GM21515 (cell line): ENCODE data around the gene HCK.
A peak's percentile ranks its signal among the peaks of the same experiment; 100 is the strongest.
"Not testable (repeated sequence)": the region's sequence is repeated elsewhere in the genome, so short reads cannot be mapped to it uniquely, and the experiment has no call there.

Source experiments
- ATAC-seq: cut with Tn5 transposase; IDR thresholded peaks from one replicate; pipeline ENCODE4 v1.9.1; 2021; ENCODE audit not compliant: unreplicated experiment

Gene HCK

DNA sequence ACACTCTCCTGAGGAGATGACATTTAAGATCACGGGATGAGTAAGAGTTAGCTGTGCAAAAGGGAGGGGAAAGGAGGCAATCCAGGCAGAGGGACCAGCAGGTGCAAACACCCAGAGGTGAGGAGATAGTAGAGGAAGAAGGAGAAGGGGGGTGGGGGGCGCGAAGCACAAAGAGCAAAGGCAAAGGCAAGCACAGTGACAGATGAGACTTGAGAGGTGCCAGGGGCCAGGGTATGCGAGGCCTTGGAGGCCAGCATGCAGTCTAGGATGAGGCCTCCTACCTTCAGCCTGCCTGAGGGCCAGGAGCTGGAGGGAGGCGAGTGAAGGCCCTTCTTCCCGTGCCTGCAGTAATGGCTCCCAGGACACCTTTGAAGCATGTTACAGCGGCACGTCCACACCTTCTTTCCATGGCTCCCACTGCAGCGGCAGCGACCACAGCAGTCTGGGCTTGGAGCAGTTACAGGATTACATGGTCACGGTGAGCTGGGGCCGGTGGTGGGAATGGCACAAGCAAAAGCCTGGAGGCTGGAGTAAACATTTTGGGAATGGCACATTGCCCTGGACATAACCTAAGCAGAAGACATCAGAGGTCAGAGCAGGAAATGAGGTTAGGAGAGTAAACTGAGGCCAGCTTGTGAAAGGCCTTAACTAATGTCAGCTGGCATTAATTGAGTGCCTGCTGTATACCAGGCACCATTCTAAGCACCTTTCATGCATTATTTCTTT lies 23.2 kb upstream of the HCK start:
- no peak for ATAC-seq

GRCh38 chr20:32029561-32029960 lies 22.5 kb upstream of the HCK start:
- ATAC-seq: no peak

DNA sequence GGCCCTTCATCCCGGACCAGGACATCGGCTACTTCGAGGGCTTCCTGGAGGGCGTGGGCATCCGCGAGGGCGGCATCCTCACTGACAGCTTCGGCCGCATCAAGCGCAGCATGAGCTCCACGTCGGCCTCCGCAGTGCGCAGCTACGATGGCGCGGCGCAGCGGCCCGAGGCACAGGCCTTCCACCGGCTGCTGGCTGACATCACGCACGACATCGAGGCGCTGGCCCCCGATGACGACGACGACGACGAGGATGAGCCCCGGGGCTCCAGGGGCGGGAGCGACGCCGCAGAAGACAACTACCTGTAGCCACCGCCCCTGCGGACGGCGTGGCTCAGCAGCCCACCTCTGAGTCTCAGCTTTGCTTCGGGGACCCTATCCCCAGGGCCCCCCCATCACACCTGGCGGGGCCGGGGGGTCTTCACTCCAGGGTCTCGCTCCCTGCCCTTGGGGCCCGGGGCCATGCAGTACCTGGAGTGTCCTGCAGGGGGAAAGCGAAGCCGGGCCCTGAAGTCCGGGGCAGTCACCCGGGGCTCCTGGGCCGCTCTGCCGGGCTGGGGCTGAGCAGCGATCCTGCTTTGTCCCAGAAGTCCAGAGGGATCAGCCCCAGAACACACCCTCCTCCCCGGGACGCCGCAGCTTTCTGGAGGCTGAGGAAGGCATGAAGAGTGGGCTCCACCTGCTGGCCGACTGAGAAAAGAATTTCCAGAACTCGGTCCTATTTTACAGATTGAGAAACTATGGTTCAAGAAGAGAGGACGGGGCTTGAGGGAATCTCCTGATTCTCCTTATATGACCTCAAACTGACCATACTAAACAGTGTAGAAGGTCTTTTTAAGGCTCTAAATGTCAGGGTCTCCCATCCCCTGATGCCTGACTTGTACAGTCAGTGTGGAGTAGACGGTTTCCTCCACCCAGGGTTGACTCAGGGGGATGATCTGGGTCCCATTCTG lies 20.8 kb upstream of the HCK start:
- no peak for ATAC-seq

DNA sequence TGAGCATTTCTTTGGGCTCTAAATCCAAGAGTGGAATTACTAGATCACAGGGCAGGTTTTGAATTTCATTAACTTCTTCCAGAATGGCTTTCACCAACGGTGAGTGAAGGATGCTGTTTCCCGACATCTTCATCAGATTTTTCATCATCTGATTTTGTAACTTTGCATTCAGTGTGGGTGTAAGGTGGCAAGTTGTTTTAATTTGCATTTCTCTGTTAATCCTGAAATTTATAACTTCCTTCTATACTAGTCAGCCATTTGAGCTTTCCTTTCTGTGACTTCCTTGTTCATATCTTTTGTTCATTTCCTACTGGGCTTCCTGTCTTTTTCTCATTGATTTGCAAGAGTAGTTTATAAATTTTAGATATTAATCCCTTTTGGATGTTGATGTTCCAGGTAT lies 18.7 kb upstream of the HCK start:
- ATAC-seq: no peak

- not testable (repeated sequence) for ATAC-seq
Measured at GRCh38 chr20:32033721-32034120, 18.3 kb upstream of the HCK start.

DNA sequence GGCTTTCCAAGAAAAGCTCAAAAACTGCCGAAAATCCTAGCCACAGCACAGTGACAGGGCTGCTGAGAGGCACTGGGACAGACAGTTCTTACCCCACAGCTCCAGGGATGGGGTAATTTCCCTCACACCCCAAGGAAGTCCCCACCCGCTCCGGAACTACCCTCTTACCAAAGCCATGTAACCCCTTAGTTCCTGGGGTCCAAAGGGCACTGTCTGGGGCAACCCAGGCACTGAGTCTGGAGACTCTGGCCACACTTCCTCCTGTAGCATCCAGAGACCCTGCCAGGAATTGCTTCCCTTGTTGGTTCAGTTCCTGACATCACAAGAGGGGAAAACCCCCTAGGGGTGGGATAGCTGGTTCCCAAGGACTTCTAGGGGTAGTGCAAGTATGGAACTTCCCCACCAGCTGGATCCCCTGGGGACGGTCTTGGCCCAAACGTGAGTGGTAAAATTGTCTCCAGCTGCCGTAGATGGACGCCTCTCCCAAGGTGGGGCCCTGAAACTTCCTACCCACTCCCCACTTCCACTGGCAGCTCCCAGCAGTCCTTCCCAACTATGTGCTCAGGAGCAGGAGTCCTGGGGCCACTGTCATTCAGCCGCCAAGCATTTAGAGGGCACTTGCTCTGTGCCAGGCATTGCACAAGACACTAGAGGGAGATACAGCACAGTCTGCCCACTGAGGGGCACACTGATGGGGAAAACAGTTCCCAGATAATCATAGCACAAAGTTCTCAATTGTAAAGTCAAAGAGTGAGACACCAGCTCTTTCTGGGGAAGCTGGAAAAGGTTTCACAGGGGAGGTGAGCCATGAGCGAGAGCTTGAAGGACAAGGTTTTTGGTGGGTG lies 17.2 kb upstream of the HCK start:
- ATAC-seq: no peak

- ATAC-seq: no peak
Measured at GRCh38 chr20:32035426-32035779, 16.6 kb upstream of the HCK start.

- ATAC-seq: no peak
Measured at GRCh38 chr20:32036252-32036651, 15.8 kb upstream of the HCK start.

GRCh38 chr20:32036716-32037485 lies 15.1 kb upstream of the HCK start:
- ATAC-seq: no peak

DNA sequence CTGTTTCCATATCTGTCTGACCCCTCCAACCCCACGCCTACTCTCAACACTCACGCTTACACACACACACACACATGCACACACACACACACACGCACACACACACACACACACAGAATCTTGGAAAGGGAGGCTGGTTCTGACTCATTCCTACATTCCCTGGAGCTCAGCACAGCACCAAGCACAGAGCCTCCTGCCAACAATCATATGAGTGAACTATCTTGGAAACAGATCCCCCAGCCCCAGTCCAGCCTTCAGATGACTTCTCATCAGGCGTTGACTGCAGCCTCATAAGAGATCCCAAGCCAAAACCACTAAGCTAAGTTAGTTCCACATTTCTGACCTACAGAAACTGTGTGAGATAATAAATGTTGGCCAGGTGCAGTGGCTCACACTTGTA lies 14.1 kb upstream of the HCK start:
- ATAC-seq: no peak

DNA sequence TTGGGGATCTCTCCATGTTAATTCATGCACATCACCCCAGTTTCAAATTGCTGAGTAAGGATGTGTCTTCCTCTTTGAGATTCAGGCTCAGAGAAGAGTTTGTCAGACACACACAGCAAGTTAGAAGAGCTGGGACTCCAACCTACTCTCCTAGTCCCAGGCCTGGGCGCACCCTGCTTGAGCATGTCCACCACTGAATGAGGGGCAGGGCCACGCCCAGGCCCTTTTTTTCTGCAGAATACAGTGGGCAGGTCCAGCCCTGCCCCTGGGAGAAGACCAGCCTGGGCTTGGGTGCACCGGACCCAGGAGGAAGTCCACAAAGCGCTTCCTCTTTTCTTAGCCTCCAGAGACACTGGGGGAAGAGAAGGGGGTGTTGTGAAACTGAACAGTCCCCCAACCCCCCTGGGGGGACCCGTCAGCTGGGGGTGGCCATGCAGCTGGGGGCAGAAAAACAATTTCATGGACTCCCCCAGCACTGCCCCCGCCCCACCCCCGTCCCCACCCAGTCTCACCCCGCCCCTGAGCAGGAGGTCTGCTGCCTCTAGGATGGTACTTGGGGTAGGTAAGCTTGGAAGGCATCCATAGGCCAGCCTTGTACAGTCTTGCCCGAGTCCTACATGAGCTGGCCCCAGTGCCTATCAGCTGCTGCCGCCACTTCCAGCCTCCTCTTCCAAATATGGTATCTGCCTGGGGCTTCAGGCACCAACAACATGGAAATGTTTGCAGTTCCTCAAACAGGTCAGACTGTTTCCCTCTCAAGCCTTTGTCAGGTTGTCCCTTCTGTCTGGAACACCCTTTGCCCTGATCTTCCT lies 11.7 kb upstream of the HCK start:
- ATAC-seq: peak; percentile 78

GRCh38 chr20:32045999-32046398 lies 6.0 kb upstream of the HCK start:
- ATAC-seq: no peak

DNA sequence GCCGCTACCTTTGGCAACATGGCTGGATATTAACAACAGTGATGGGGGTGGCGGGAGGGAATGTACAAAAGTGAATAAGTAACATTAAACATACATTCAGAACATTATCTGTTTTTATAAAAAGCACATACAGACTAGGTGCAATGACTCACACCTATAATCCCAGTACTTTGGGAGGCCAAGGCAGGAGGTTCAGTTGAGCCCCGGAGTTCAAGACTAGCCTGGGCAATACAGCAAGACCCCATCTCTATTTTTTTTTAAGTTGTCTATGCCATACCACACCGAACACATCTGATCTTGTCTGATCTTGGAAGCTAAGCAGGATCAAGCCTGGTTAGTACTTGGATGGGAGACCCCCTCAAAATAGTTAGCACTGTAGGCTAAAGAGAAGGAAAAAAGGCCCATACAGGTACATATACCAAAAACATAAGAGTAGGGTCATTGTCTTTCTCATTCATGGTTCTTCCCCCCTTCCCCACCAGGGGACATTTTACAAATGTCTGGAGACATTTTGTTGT lies 1.7 kb upstream of the HCK start:
- no peak for ATAC-seq

GRCh38 chr20:32050851-32051556 lies 1.0 kb upstream of the HCK start:
- no peak for ATAC-seq

- no peak for ATAC-seq
Measured at GRCh38 chr20:32051720-32052089, 337 bp upstream of the HCK start.

DNA sequence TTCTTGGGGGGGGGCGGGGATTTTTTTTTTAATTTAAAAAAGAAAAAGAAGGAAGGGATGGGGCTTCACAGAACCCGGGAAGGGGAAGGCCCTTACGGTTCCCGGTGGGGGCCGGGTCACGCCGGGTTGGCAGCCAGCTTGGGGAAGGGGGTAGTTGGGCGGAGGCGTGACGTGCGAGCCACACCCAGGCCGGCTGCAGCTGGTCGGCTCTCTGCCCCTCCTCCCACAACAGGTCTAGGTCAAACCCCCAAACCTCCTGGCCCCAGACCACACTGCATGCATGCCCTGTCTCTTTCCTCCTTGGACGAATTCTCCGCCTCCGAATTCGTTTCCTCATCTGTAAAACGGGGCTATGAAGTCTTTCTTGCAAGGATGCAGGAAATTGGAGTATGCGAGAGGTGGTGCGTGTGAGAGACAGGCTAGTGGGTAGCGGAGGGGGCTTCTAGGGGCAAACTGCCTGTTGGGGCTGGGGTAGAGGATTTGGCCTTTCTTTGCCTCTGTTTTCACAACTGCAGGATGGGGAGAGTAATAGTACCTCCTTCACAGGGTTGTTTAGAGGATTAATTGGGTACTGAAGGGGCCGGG lies 828 bp downstream of the HCK start:
- ATAC-seq: no peak

- no peak for ATAC-seq
Measured at GRCh38 chr20:32053648-32054047, 1.6 kb downstream of the HCK start.

- ATAC-seq: no peak
Measured at GRCh38 chr20:32056708-32057483, 4.9 kb downstream of the HCK start.
